B cell (primary cell): ENCODE data around the gene SMAD1. TPM values are rescaled to one million over a fixed set of nuclear protein-coding genes. Genes with fewer than 3 reads are reported as not detected.

Source experiments
- ATAC-seq: fragments of 200-7000 bp; cut with Tn5 transposase; one replicate; pipeline ENCODE4 v1.10.0; 2021; ENCODE audit warnings: low read depth, mild to moderate bottlenecking, moderate number of reproducible peaks, moderate library complexity
- CTCF ChIA-PET: fragments of 350-600 bp; sonication (Branson Sonifier 250); formaldehyde crosslinking; loops from one replicate; lab custom pipeline; 2021; ENCODE audit warnings: antibody characterized with exemption, inconsistent platforms; lab: Charles Lee
- POLR2A ChIA-PET: fragments of 350-600 bp; sonication (Branson Sonifier 250); formaldehyde crosslinking; loops from one replicate; lab custom pipeline; 2021; ENCODE audit warnings: antibody characterized with exemption; lab: Charles Lee
- DNase-seq: peaks from one replicate; pipeline ENCODE4 v3.0.0; 2013
- H2AFZ ChIP-seq: 2 replicates; pipeline ENCODE4 v1.6.1; 2012; ENCODE audit warnings: mild to moderate bottlenecking, low read depth, low read length; ENCODE audit not compliant: insufficient read depth, poor library complexity, severe bottlenecking
- H3K27ac ChIP-seq, 2 donors: 1 replicate in 1 of 2; 2 replicates in 1 of 2; pipeline ENCODE4 v1.5.1; 2012 to 2013; ENCODE audit warnings: low read length in 2 of 2, mild to moderate bottlenecking in 2 of 2, moderate library complexity in 1 of 2
- H3K27me3 ChIP-seq, 4 experiments: fragments of 200-600 bp in 1 of 4; sonication (generic) in 1 of 4; replicated peaks in 1 of 4; 1 replicate in 2 of 4; 2 replicates in 2 of 4; pipeline versions ENCODE4 v1.6.1 to v1.7.0; 2013 to 2016; ENCODE audit warnings: low read length in 3 of 4, mild to moderate bottlenecking in 2 of 4, mixed read lengths in 1 of 4, moderate library complexity in 1 of 4; ENCODE audit not compliant: insufficient read depth in 4 of 4, control insufficient read depth in 3 of 4; ENCODE audit errors: control extremely low read depth in 1 of 4
- H3K36me3 ChIP-seq, 2 experiments: replicated peaks in 1 of 2; 1 replicate in 1 of 2; 2 replicates in 1 of 2; pipeline versions ENCODE4 v1.6.1 to v1.7.1; 2013; ENCODE audit warnings: low read length in 1 of 2; ENCODE audit not compliant: insufficient read depth in 2 of 2, control insufficient read depth in 1 of 2; ENCODE audit errors: control extremely low read depth in 1 of 2, extremely low read depth in 1 of 2
- H3K4me1 ChIP-seq, 2 donors: fragments of 200-600 bp in 1 of 2; sonication (generic) in 1 of 2; 1 replicate in 1 of 2; 2 replicates in 1 of 2; pipeline versions ENCODE4 v1.5.1 to v1.6.1; 2013 to 2017; ENCODE audit warnings: low read length in 2 of 2; ENCODE audit not compliant: control insufficient read depth in 2 of 2, insufficient read depth in 2 of 2
- H3K4me2 ChIP-seq: replicated peaks from 2 replicates; pipeline ENCODE3; 2012; ENCODE audit warnings: mild to moderate bottlenecking, low read depth, low read length; ENCODE audit not compliant: poor library complexity, severe bottlenecking
- H3K4me3 ChIP-seq, 5 experiments: fragments of 200-600 bp in 1 of 5; sonication (generic) in 1 of 5; 1 replicate in 3 of 5; 2 replicates in 2 of 5; pipeline versions ENCODE4 v1.5.1 to v1.7.0; 2011 to 2016; ENCODE audit warnings: low read length in 4 of 5, mild to moderate bottlenecking in 4 of 5, low read depth in 2 of 5, control low read depth in 1 of 5, moderate library complexity in 1 of 5; ENCODE audit not compliant: insufficient read depth in 1 of 5; ENCODE audit errors: control extremely low read depth in 1 of 5, extremely low read depth in 1 of 5
- H3K79me2 ChIP-seq: fragments of 200-600 bp; sonication (generic); one replicate; pipeline ENCODE4 v1.6.0; 2016; ENCODE audit warnings: low read length; ENCODE audit not compliant: control insufficient read depth, insufficient read depth
- H3K9ac ChIP-seq: fragments of 200-600 bp; sonication (generic); 2 replicates; pipeline ENCODE4 v1.6.1; 2017; ENCODE audit warnings: mild to moderate bottlenecking, low read length, moderate library complexity
- H3K9me3 ChIP-seq, 3 donors: one replicate each; pipeline versions ENCODE4 v1.6.1 to v1.7.1; 2013; ENCODE audit warnings: low read length in 2 of 3; ENCODE audit not compliant: control insufficient read depth in 2 of 3, insufficient read depth in 1 of 3; ENCODE audit errors: control extremely low read depth in 1 of 3
- H4K20me1 ChIP-seq: 2 replicates; pipeline ENCODE4 v1.6.0; 2012; ENCODE audit warnings: mild to moderate bottlenecking, low read length; ENCODE audit not compliant: insufficient read depth, control insufficient read depth, poor library complexity, severe bottlenecking
- H3K27ac Mint-ChIP-seq: one replicate; pipeline ENCODE4 v1.8.0; 2021; ENCODE audit warnings: mixed read lengths
- H3K27me3 Mint-ChIP-seq: one replicate; pipeline ENCODE4 v1.8.0; 2021; ENCODE audit warnings: mixed read lengths
- H3K4me1 Mint-ChIP-seq: one replicate; pipeline ENCODE4 v1.8.0; 2021; ENCODE audit warnings: mixed read lengths
- H3K4me3 Mint-ChIP-seq: one replicate; pipeline ENCODE4 v1.8.0; 2021; ENCODE audit warnings: mixed read lengths
- H3K9me3 Mint-ChIP-seq: one replicate; pipeline ENCODE4 v1.8.0; 2022; ENCODE audit warnings: mixed read lengths; ENCODE audit not compliant: insufficient read depth
- CTCF ChIP-seq: fragments of 200-600 bp; IDR thresholded peaks from one replicate; pipeline ENCODE4 v1.8.0; 2022; ENCODE audit warnings: antibody characterized with exemption, mild to moderate bottlenecking
- EZH2 ChIP-seq: IDR thresholded peaks from 2 replicates; pipeline ENCODE4 v1.6.1; 2012; ENCODE audit warnings: borderline replicate concordance, low read depth, mild to moderate bottlenecking, moderate library complexity, low read length; ENCODE audit not compliant: insufficient read depth, poor library complexity, severe bottlenecking
- WGBS: methylation state at CpG from one replicate; pipeline ENCODE4 v1.1.5; 2013; ENCODE audit warnings: missing lambda C conversion rate; ENCODE audit not compliant: insufficient coverage; 5-methylcytosine and 5-hydroxymethylcytosine counted together
- intact Hi-C: fragments of 100-400 bp; cut with micrococcal nuclease; formaldehyde crosslinking; loops from one replicate; pipeline ENCODE4 v1.10.0; 2022
- polyA plus RNA-seq: library from polyadenylated mRNA; depleted of rRNA; stranded (reverse); fragments of >200 nt; gene quantifications from 2 replicates; pipeline ENCODE4 v1.2.3, GENCODE V29; 2012
- total RNA-seq, 2 donors: library from RNA; stranded (reverse); fragments of 120-200 nt in 1 of 2; gene quantifications; 1 replicate in 1 of 2; 2 replicates in 1 of 2; pipeline versions ENCODE4 v1.2.3 to v1.2.4, GENCODE V29; 2013 to 2022

The SMAD1 gene
- total and polyA plus RNA-seq, 2 donors (not counting 1 experiment from before 2014, with no cell fraction given), result 0.12 TPM; not detected in 1

- Histone ChIP-seq H3K27me3 (peaks cover 0 to 9% (median 0%) of the 10 kb centered on the region in 4 experiments), H3K9me3 (no peaks in the 10 kb centered on the region), H3K79me2 (no peaks in the 10 kb centered on the region), H3K27ac (no peak overlapping the region), H2AFZ (no peak overlapping the region), H4K20me1 (no peaks in the 10 kb centered on the region), H3K36me3 (no peaks in the 10 kb centered on the region), H3K9ac (no peak overlapping the region), H3K4me2 (no peak overlapping the region), H3K4me1 (no peaks in the 10 kb centered on the region), H3K4me3 (no peak overlapping the region)
- no peak for ATAC-seq
- Mint-ChIP-seq H3K4me3 (no peak overlapping the region), H3K9me3 (no peaks in the 10 kb centered on the region), H3K4me1 (no peaks in the 10 kb centered on the region), H3K27ac (no peak overlapping the region), H3K27me3 (peaks cover 21% of the 10 kb centered on the region)
- intact Hi-C loops, result no loop called here
- WGBS, result no CpG with 5 or more reads among the region's 3 CpGs
- ChIA-PET POLR2A (no interaction called here), CTCF (no interaction called here)
- DNase-seq, result no peak
- TF ChIP-seq CTCF (no peak), EZH2 (no peak)
Measured at GRCh38 chr4:145589916-145590702, 108.5 kb downstream of the SMAD1 start.

GRCh38 chr4:145602129-145602760 is 120.6 kb downstream of the SMAD1 start:
- Mint-ChIP-seq H3K9me3 (peaks cover 3% of the 10 kb centered on the region), H3K27ac (no peak overlapping the region), H3K4me3 (no peak overlapping the region), H3K4me1 (no peaks in the 10 kb centered on the region), H3K27me3 (peaks cover 44% of the 10 kb centered on the region)
- peaks cover 0 to 3% (median 3%) of the 10 kb centered on the region in 4 experiments for H3K27me3 ChIP-seq
- WGBS, result no CpG with 5 or more reads among the region's 4 CpGs
- no peaks in the 10 kb centered on the region for H3K79me2 ChIP-seq
- POLR2A ChIA-PET, result no interaction called here
- no peaks in the 10 kb centered on the region for H3K4me1 ChIP-seq
- H3K4me3 ChIP-seq, result no peak overlapping the region
- no peak overlapping the region for H3K4me2 ChIP-seq
- no peaks in the 10 kb centered on the region for H4K20me1 ChIP-seq
- no peak for DNase-seq
- TF ChIP-seq EZH2 (no peak), CTCF (no peak)
- H3K9me3 ChIP-seq, result peaks cover 1 to 10% (median 3%) of the 10 kb centered on the region in 3 donors
- no peak overlapping the region for H3K9ac ChIP-seq
- no peak overlapping the region for H3K27ac ChIP-seq
- no peaks in the 10 kb centered on the region for H3K36me3 ChIP-seq
- no peak overlapping the region for H2AFZ ChIP-seq
- CTCF ChIA-PET, result interaction anchor here (1.7 kb wide), 1 partner anchor 14 kb away, joined by 6 read pairs; no protein-coding TSS in a partner anchor
- no peak for ATAC-seq
- intact Hi-C loops, result no loop called here
